ENCODE measurements around the gene MORN1. TPM values are rescaled to one million over a fixed set of nuclear protein-coding genes. Genes with fewer than 3 reads are reported as not detected.

Gene MORN1
- total RNA-seq, 1 donor from 2014 or later, result 11.8 TPM

DNA sequence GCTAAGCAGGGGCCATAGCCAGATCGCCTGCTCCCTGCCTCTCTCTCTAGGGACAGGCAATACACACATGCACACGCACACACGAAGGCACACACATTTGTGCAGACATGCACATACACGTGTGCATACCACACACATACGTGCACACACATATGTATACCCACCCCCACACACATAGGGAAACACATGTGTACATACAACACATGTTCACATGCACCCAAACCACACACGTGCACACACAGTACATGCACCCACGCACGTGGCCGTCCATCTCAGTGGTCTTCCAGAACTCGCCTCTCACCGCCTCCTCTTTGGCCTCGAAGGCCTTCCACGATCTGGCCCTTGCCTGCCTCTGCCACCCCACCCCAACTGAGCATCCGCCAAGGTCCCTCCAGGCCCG, 46.3 kb upstream of the MORN1 start:
- intact Hi-C loops (cut with DNase I), result no loop called here
- DNase-seq (ENCODE audit: extremely low spot score in 2 of 2), result no peak
- Histone ChIP-seq H3K9me3 (no peaks in the 10 kb centered on the region), H3K27me3 (no peaks in the 10 kb centered on the region), H3K4me1 (no peaks in the 10 kb centered on the region), H3K27ac (no peak overlapping the region), H3K4me3 (no peak overlapping the region), H3K36me3 (no peaks in the 10 kb centered on the region)
- TF ChIP-seq POLR2A (IDR thresholded peaks at IDR 0.05), result no peak
- TF ChIP-seq, protein P1, sequence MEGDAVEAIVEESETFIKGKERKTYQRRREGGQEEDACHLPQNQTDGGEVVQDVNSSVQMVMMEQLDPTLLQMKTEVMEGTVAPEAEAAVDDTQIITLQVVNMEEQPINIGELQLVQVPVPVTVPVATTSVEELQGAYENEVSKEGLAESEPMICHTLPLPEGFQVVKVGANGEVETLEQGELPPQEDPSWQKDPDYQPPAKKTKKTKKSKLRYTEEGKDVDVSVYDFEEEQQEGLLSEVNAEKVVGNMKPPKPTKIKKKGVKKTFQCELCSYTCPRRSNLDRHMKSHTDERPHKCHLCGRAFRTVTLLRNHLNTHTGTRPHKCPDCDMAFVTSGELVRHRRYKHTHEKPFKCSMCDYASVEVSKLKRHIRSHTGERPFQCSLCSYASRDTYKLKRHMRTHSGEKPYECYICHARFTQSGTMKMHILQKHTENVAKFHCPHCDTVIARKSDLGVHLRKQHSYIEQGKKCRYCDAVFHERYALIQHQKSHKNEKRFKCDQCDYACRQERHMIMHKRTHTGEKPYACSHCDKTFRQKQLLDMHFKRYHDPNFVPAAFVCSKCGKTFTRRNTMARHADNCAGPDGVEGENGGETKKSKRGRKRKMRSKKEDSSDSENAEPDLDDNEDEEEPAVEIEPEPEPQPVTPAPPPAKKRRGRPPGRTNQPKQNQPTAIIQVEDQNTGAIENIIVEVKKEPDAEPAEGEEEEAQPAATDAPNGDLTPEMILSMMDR (IDR thresholded peaks at IDR 0.05), result no peak
- no peak for TF ChIP-seq POLR2AphosphoS5 (IDR thresholded peaks at IDR 0.05; ENCODE audit: insufficient read depth in 1 of 2, low read depth in 1 of 2)

DNA sequence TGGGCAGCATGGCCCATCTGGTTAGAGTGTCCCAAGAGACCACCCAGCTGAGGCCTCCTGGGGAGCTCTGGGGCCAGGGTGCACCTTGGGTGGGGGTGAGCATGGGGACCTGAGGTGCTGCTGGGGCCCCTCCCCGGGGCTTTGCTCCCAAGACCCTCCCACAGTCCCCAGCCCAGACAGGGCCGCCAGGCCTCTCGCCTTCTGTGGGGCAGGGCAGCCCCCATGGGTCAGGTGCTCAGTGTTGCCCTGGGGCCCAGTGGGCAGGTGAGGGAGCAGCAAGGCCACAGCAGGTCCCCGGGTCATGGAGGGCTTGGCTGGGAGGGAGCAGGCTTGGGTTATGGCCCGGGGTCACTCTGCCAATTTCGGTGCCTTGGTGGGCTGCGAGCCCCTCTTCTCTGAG, 45.5 kb upstream of the MORN1 start:
- H3K4me3 ChIP-seq, result no peak overlapping the region
- DNase-seq (ENCODE audit: extremely low spot score in 2 of 2), result no peak
- H3K27ac ChIP-seq, result no peak overlapping the region
- no peaks in the 10 kb centered on the region for H3K4me1 ChIP-seq
- H3K9me3 ChIP-seq, result no peaks in the 10 kb centered on the region
- H3K36me3 ChIP-seq, result no peaks in the 10 kb centered on the region
- intact Hi-C loops (cut with DNase I), result no loop called here
- H3K27me3 ChIP-seq, result no peaks in the 10 kb centered on the region
- TF ChIP-seq POLR2A (IDR thresholded peaks at IDR 0.05), result no peak
- TF ChIP-seq, protein P1 (IDR thresholded peaks at IDR 0.05), result no peak
- TF ChIP-seq POLR2AphosphoS5 (IDR thresholded peaks at IDR 0.05; ENCODE audit: insufficient read depth in 1 of 2, low read depth in 1 of 2), result no peak

DNA sequence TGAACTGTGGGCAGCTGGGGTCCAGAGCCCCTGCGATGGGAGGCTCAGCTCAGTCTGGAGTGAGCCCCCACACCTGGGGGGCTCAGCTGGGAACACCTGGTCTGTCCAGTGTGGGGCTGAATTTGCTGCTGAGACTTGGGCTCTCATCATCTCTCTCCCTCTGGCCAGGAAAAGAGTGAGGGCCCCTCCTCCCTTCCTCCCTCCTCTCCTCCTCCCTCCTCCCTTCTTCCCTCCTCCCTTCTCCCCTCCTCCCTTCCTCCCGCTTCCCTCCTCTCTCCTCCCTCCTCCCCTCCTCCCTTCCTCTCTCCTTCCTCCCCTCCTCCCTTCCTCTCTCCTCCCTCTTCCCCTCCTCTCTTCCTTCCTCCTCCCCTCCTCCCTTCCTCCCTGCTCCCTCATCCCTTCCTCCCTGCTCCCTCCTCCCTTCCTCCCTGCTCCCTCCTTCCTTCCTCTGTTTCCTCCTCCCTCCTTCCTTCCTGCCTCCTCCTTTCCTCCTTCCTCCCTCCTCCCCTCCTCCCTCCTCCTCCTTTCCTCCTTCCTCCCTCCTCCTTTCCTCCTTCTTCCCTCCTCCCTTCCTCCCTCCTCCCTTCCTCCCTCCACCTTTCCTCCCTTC, 44.5 kb upstream of the MORN1 start:
- H3K9me3 ChIP-seq, result no peaks in the 10 kb centered on the region
- intact Hi-C loops (cut with DNase I), result no loop called here
- no peak for DNase-seq (ENCODE audit: extremely low spot score in 2 of 2)
- H3K36me3 ChIP-seq, result no peaks in the 10 kb centered on the region
- peaks cover 3% of the 10 kb centered on the region for H3K4me1 ChIP-seq
- TF ChIP-seq, protein P1 (IDR thresholded peaks at IDR 0.05), result no peak
- TF ChIP-seq POLR2A (IDR thresholded peaks at IDR 0.05) (no peak), POLR2AphosphoS5 (IDR thresholded peaks at IDR 0.05; ENCODE audit: insufficient read depth in 1 of 2, low read depth in 1 of 2) (no peak)
- H3K4me3 ChIP-seq, result no peak overlapping the region
- no peak overlapping the region for H3K27ac ChIP-seq
- H3K27me3 ChIP-seq, result no peaks in the 10 kb centered on the region

DNA sequence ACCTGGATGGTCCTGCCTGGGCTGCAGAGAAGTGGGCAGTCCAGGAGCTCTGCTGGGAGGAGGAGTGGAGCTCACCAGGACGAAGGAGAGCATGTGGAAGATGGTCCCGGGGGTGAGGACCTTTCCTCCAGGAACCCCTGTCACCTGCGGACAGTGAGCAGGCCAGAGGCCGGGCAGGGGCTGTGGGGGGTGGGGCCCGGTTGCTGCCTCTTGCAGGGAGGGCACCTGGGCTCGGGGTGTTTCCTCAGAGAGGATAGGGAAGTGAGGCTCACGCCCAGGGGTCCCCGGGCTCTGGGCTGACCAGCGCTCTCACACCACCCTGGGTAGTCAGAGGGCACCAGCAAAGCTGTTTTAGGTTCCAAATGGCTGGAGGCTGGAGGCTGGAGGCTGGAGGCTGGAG, 43.7 kb upstream of the MORN1 start:
- TF ChIP-seq, protein P1 (IDR thresholded peaks at IDR 0.05), result no peak
- no peak for TF ChIP-seq POLR2A (IDR thresholded peaks at IDR 0.05)
- TF ChIP-seq POLR2AphosphoS5 (IDR thresholded peaks at IDR 0.05; ENCODE audit: insufficient read depth in 1 of 2, low read depth in 1 of 2), result no peak
- intact Hi-C loops (cut with DNase I), result no loop called here
- Histone ChIP-seq H3K4me1 (peaks cover 3% of the 10 kb centered on the region), H3K9me3 (no peaks in the 10 kb centered on the region), H3K27ac (no peak overlapping the region), H3K36me3 (no peaks in the 10 kb centered on the region), H3K27me3 (no peaks in the 10 kb centered on the region), H3K4me3 (no peak overlapping the region)
- DNase-seq (ENCODE audit: extremely low spot score in 2 of 2), result no peak

DNA sequence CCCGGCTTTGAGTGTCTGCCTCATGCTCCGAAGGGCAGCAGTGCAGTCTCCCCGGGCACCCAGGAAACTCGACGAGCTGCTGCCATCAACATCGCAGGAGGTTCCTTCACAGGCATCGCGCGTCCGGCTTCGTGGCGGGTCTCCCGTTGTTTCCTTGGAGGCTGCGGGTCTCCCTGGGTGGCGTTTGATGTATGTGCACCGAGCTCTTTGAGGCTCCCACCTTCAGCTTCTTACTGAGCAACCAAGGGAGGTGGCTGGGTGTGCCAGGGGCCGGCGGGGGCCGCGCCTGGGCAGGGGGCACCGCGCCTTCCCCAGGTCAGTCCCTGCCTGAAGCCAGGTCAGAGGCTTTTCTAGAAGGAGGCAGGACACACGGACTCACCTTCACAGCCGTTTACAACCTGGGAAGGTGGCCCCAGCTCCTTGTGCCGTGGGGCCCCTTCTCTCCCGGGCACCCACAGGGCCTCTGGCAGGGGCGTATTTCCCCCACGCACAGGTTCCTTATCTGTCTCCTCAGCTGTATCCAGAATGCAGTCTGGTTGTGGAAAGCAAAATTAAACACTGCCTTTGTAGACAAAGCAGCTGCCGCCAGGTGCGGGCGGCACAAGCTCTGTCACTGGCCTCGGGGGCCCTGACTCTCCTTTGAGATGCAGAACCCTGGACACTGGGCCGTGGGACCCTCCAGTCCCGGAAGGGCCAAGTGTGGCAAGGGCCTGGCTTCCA, 42.7 kb upstream of the MORN1 start:
- intact Hi-C loops (cut with DNase I), result no loop called here
- DNase-seq (ENCODE audit: extremely low spot score in 2 of 2), result no peak
- Histone ChIP-seq H3K27me3 (no peaks in the 10 kb centered on the region), H3K4me1 (peaks cover 3% of the 10 kb centered on the region), H3K36me3 (no peaks in the 10 kb centered on the region), H3K4me3 (no peak overlapping the region), H3K27ac (no peak overlapping the region), H3K9me3 (no peaks in the 10 kb centered on the region)
- TF ChIP-seq, protein P1 (IDR thresholded peaks at IDR 0.05), result no peak
- TF ChIP-seq POLR2AphosphoS5 (IDR thresholded peaks at IDR 0.05; ENCODE audit: insufficient read depth in 1 of 2, low read depth in 1 of 2), result no peak
- no peak for TF ChIP-seq POLR2A (IDR thresholded peaks at IDR 0.05)
